Heart right ventricle (tissue), 16 donors: ENCODE results near the gene IFNAR1. TPM values are rescaled to one million over a fixed set of nuclear protein-coding genes. Genes with fewer than 3 reads are reported as not detected.
"Not testable (repeated sequence)": the region's sequence is repeated elsewhere in the genome, so short reads cannot be mapped to it uniquely, and the experiment has no call there.

ENCODE experiments used
- ATAC-seq, 8 donors: fragments of 200-7000 bp; cut with Tn5 transposase; one replicate each; pipeline ENCODE4 v1.9.1; 2020; ENCODE audit warnings: mild to moderate bottlenecking in 8 of 8, moderate library complexity in 8 of 8, moderate number of reproducible peaks in 1 of 8
- DNase-seq, 2 donors: peaks; one replicate each; pipeline ENCODE4 v3.0.0-alpha.2; 2020
- H3K27ac ChIP-seq, 10 donors: fragments of 200-600 bp; sonication (generic) in 2 of 10; one replicate each; pipeline versions ENCODE4 v1.5.0 to v1.8.0; 2020 to 2022; ENCODE audit warnings: mild to moderate bottlenecking in 3 of 10
- H3K27me3 ChIP-seq, 7 donors: fragments of 200-600 bp; one replicate each; pipeline ENCODE4 v1.8.0; 2021 to 2022; ENCODE audit warnings: mild to moderate bottlenecking in 2 of 7
- H3K36me3 ChIP-seq, 9 donors: fragments of 200-600 bp; sonication (generic) in 1 of 9; one replicate each; pipeline versions ENCODE4 v1.5.0 to v1.8.0; 2020 to 2022; ENCODE audit warnings: mild to moderate bottlenecking in 2 of 9
- H3K4me1 ChIP-seq, 9 donors: fragments of 200-600 bp; sonication (generic) in 1 of 9; one replicate each; pipeline versions ENCODE4 v1.5.0 to v1.8.0; 2020 to 2022; ENCODE audit warnings: mild to moderate bottlenecking in 4 of 9
- H3K4me3 ChIP-seq, 10 donors: fragments of 200-600 bp; sonication (generic) in 2 of 10; one replicate each; pipeline versions ENCODE4 v1.5.0 to v1.8.0; 2020 to 2022; ENCODE audit warnings: mild to moderate bottlenecking in 7 of 10, moderate library complexity in 2 of 10
- H3K9me3 ChIP-seq, 11 donors: fragments of 200-600 bp in 10 of 11; sonication (generic) in 2 of 11; one replicate each; pipeline versions ENCODE4 v1.5.0 to v1.8.0; 2013 to 2022; ENCODE audit warnings: mild to moderate bottlenecking in 2 of 11, control low read depth in 1 of 11, moderate library complexity in 1 of 11
- CTCF ChIP-seq, 9 donors: fragments of 200-600 bp; sonication (generic) in 2 of 9; IDR thresholded peaks; one replicate each; pipeline versions ENCODE4 v1.5.0 to v1.8.0; 2021 to 2022; ENCODE audit warnings: antibody characterized with exemption in 9 of 9, mild to moderate bottlenecking in 5 of 9, moderate library complexity in 1 of 9
- WGBS, 2 donors: extraction: QIAGEN DNeasy Blood & Tissue Kit; methylation state at CpG; one replicate each; pipeline ENCODE4 v1.1.7; 2013; ENCODE audit warnings: inconsistent platforms in 1 of 2; 5-methylcytosine and 5-hydroxymethylcytosine counted together
- intact Hi-C, 10 donors: fragments of 100-400 bp; cut with DNase I; formaldehyde crosslinking; loops; one replicate each; pipeline versions ENCODE4 v1.11.1 to v1.14.2; 2022
- polyA plus RNA-seq, 2 donors: library from polyadenylated mRNA; stranded (reverse); fragments of 200-250 nt; gene quantifications; one replicate each; pipeline ENCODE4 v1.2.3, GENCODE V29; 2013
- total RNA-seq, 10 donors: library from RNA; stranded (reverse); fragmentation: NEBNext Ultra II Directional in 3 of 10; extraction: Animal tissue kit (Norgen Biotek cat#: 25700) in 3 of 10; gene quantifications; one replicate each; pipeline versions ENCODE4 v1.2.1 to v1.2.4, GENCODE V29; 2021 to 2023
- donor health status: Arrhythmogenic right ventricular cardiomyopathy.
- donor health status: ischemic (EF 13 %, LVEDD 7.1; RV severe dilation, severe dysfunction).
- donor health status: healthy with polysubstance abuse.
- donor health status: DM: no; HTN: yes; CAD: no.
- donor health status: DM: no; HTN: no; CAD: no.
- donor health status: ischemic (EF 25% LVEDD 6.9; RV normal size, moderate dysfunction).
- donor health status: ischemic (EF 25% LVEDD 5.7; RV mildly dilated, moderate dysfunction).
- donor health status: healthy.
- donor health status: DM: yes; HTN: yes; CAD: no.
- donor health status: Ischemic cardiomyopathy.
- donor health status: ischemic (EF 35%, LVEDD 5.7; RV mildly dilated, moderate dysfunction).
- donor health status: nonischemic (EF 11% LVEDD 7.7; RV severe dilation, severe dysfunction).
- donor health status: DM: yes; HTN: yes; CAD: no.
- donor health status: PGD.
- donor health status: ischemic (EF 29% LVEDD 5.4; RV normal size, mild dysfunction).
- donor health status: nonischemic (EF 23%, LVEDD 6.1; RV moderate dilation, normal function).

Gene IFNAR1
- total and polyA plus RNA-seq, 12 donors = 7.4 to 38.5 (median 23.0) TPM

- intact Hi-C loops = loop anchor here in 2 of 10 donors (5.0 to 10.0 kb wide), 2 partner anchors 67 to 175 kb away; no protein-coding TSS in a partner anchor
- H3K9me3 ChIP-seq = no peaks in the 10 kb centered on the region
- no peak for TF ChIP-seq CTCF (IDR thresholded peaks at IDR 0.05)
- no peaks in the 10 kb centered on the region for H3K36me3 ChIP-seq
- H3K4me1 ChIP-seq = peaks cover 0 to 67% (median 25%) of the 10 kb centered on the region in 9 donors
- ATAC-seq (no peak), DNase-seq (no peak)
- H3K27me3 ChIP-seq = no peaks in the 10 kb centered on the region
- no peak overlapping the region for H3K27ac ChIP-seq
- H3K4me3 ChIP-seq = no peak overlapping the region
- WGBS, 2 donors = 84 to 88% methylated on average over 6 of the region's 6 CpGs
These were observed 52.6 kb downstream of the IFNAR1 start for GRCh38 chr21:33377221-33377920.

GRCh38 chr21:33378081-33378480 is 53.3 kb downstream of the IFNAR1 start:
- TF ChIP-seq CTCF (IDR thresholded peaks at IDR 0.05) = no peak
- H3K27me3 ChIP-seq = no peaks in the 10 kb centered on the region
- H3K27ac ChIP-seq = no peak overlapping the region
- ATAC-seq (no peak), DNase-seq (no peak)
- no peak overlapping the region for H3K4me3 ChIP-seq
- 97 to 98% methylated on average over 9 of the region's 9 CpGs for WGBS, 2 donors
- peaks cover 0 to 72% (median 31%) of the 10 kb centered on the region in 9 donors for H3K4me1 ChIP-seq
- no peaks in the 10 kb centered on the region for H3K36me3 ChIP-seq
- intact Hi-C loops = loop anchor here in 2 of 10 donors (5.0 to 10.0 kb wide), 2 partner anchors 67 to 176 kb away; no protein-coding TSS in a partner anchor
- H3K9me3 ChIP-seq = no peaks in the 10 kb centered on the region

GRCh38 chr21:33379934-33380333 is 55.2 kb downstream of the IFNAR1 start:
- DNase-seq = peak in 1 of 2 donors; percentile 29
- not testable (repeated sequence) for H3K9me3 ChIP-seq, H3K27me3 ChIP-seq, H3K36me3 ChIP-seq
- Histone ChIP-seq H3K4me3 (peak overlapping the region in 1 of 10 donors; percentile 3), H3K27ac (peak overlapping the region in 9 of 10 donors; percentile 57 to 92 (median 80)), H3K4me1 (peaks cover 0 to 68% (median 29%) of the 10 kb centered on the region in 9 donors)
- peak; percentile 31 to 56 (median 52) for ATAC-seq
- 63 to 85% methylated on average over 1 of the region's 1 CpG for WGBS, 2 donors
- intact Hi-C loops = loop anchor here in 3 of 10 donors (5.0 to 10.0 kb wide), 2 partner anchors 65 to 178 kb away; no protein-coding TSS in a partner anchor

- WGBS, 2 donors = 14 to 35% methylated on average over 11 of the region's 11 CpGs
- peak overlapping the region in 9 of 10 donors; percentile 57 to 92 (median 80) for H3K27ac ChIP-seq
- peak in 1 of 9 donors; percentile 7 for TF ChIP-seq CTCF (IDR thresholded peaks at IDR 0.05)
- H3K4me1 ChIP-seq = peaks cover 0 to 67% (median 28%) of the 10 kb centered on the region in 9 donors
- no peaks in the 10 kb centered on the region for H3K27me3 ChIP-seq
- no peaks in the 10 kb centered on the region for H3K36me3 ChIP-seq
- peak; percentile 95 to 98 (median 96) for ATAC-seq
- peak overlapping the region in 2 of 10 donors; percentile 3 to 6 for H3K4me3 ChIP-seq
- no peaks in the 10 kb centered on the region for H3K9me3 ChIP-seq
- intact Hi-C loops = loop anchor here in 1 of 10 donors (10.0 kb wide), 1 partner anchor 64 kb away; no protein-coding TSS in a partner anchor
- DNase-seq = peak; percentile 85 to 93
These were observed 55.8 kb downstream of the IFNAR1 start for GRCh38 chr21:33380483-33380998.

- not testable (repeated sequence) for H3K9me3 ChIP-seq, H3K4me3 ChIP-seq, ATAC-seq, H3K36me3 ChIP-seq, H3K27me3 ChIP-seq, DNase-seq
- intact Hi-C loops = loop anchor here in 1 of 10 donors (10.0 kb wide), 1 partner anchor 63 kb away; no protein-coding TSS in a partner anchor
- Histone ChIP-seq H3K4me1 (peaks cover 0 to 64% (median 28%) of the 10 kb centered on the region in 9 donors), H3K27ac (peak overlapping the region in 2 of 10 donors; percentile 81 to 92)
- WGBS, 2 donors = 95 to 97% methylated on average over 6 of the region's 6 CpGs
These were observed 56.6 kb downstream of the IFNAR1 start for GRCh38 chr21:33381381-33381780.
